ENCODE data around the gene LENEP.

GRCh38 chr1:155032886-155033285 is 39.5 kb downstream of the LENEP start:
- TF ChIP-seq POLR2A (IDR thresholded peaks at IDR 0.05), result no peak
- no peak for TF ChIP-seq CTCF (IDR thresholded peaks at IDR 0.05)
